HG03097 (cell line): ENCODE results near the gene TMEM63B.
"Not testable (repeated sequence)": the region's sequence is repeated elsewhere in the genome, so short reads cannot be mapped to it uniquely, and the experiment has no call there.

Experiments
- ATAC-seq: cut with Tn5 transposase; IDR thresholded peaks from one replicate; pipeline ENCODE4 v1.9.1; 2021; ENCODE audit not compliant: unreplicated experiment, low FRiP score

Gene TMEM63B

GRCh38 chr6:44127186-44128019 is at the start of gene TMEM63B, which contains the start of gene MRPL14:
Gene TMEM63B, plus strand, starts transcription at chr6:44127554. Its CDS starts 7,031 bp downstream, at chr6:44134585.
Gene MRPL14, minus strand, starts transcription at chr6:44127452. Its CDS starts 10,841 bp downstream, at chr6:44116611.
- peak; percentile 66 for ATAC-seq

- ATAC-seq, result no peak
Measured at GRCh38 chr6:44078219-44078826, 49.0 kb upstream of the TMEM63B start.

- ATAC-seq, result no peak
Measured at GRCh38 chr6:44078827-44079671, 48.3 kb upstream of the TMEM63B start.

- no peak for ATAC-seq
Measured at GRCh38 chr6:44079672-44080071, 47.7 kb upstream of the TMEM63B start.

- no peak for ATAC-seq
Measured at GRCh38 chr6:44080561-44081521, 46.5 kb upstream of the TMEM63B start.

GRCh38 chr6:44081753-44082152 is 45.6 kb upstream of the TMEM63B start:
- ATAC-seq, result no peak

GRCh38 chr6:44082872-44083321 is 44.5 kb upstream of the TMEM63B start:
- ATAC-seq, result no peak

GRCh38 chr6:44084231-44085014 is 42.9 kb upstream of the TMEM63B start:
- no peak for ATAC-seq

- no peak for ATAC-seq
Measured at GRCh38 chr6:44085219-44085618, 42.1 kb upstream of the TMEM63B start.

- ATAC-seq, result no peak
Measured at GRCh38 chr6:44086931-44087574, 40.3 kb upstream of the TMEM63B start.

GRCh38 chr6:44087623-44088022 is 39.7 kb upstream of the TMEM63B start:
- ATAC-seq, result no peak

GRCh38 chr6:44088827-44089590 is 38.3 kb upstream of the TMEM63B start:
- no peak for ATAC-seq

GRCh38 chr6:44090465-44090864 is 36.9 kb upstream of the TMEM63B start:
- ATAC-seq, result no peak

- not testable (repeated sequence) for ATAC-seq
Measured at GRCh38 chr6:44091356-44091755, 36.0 kb upstream of the TMEM63B start.

GRCh38 chr6:44091981-44092884 is 35.1 kb upstream of the TMEM63B start:
- ATAC-seq, result no peak

GRCh38 chr6:44093066-44093465 is 34.3 kb upstream of the TMEM63B start:
- no peak for ATAC-seq
